K562 (cell line): Measurements from ENCODE around the gene CLCNKA. TPM values are rescaled to one million over a fixed set of nuclear protein-coding genes. Genes with fewer than 3 reads are reported as not detected.

Source experiments
- BRD9 ChIP-seq: fragments of 450-650 bp; IDR thresholded peaks from 2 replicates; pipeline ENCODE4 v1.6.1; 2018; ENCODE audit warnings: low read depth; ENCODE audit not compliant: partially characterized antibody
- CHD1 ChIP-seq: fragments of 200-600 bp; sonication (generic); IDR thresholded peaks from one replicate; pipeline ENCODE4 v1.6.1; 2012; ENCODE audit warnings: mild to moderate bottlenecking, moderate library complexity, low read length, inconsistent platforms
- COPS2 ChIP-seq: fragments of 450-650 bp; conservative IDR thresholded peaks from 2 replicates; pipeline ENCODE4 v1.6.1; 2016; ENCODE audit warnings: mild to moderate bottlenecking, moderate library complexity
- CREBBP ChIP-seq: IDR thresholded peaks from one replicate; pipeline ENCODE4 v1.6.1; 2012; ENCODE audit warnings: low read depth, mild to moderate bottlenecking, control low read depth, inconsistent platforms, low read length
- DIDO1 ChIP-seq: fragments of 450-650 bp; IDR thresholded peaks from 2 replicates; pipeline ENCODE4 v1.6.1; 2016; ENCODE audit warnings: low read depth, missing biosample characterization, missing genetic modification characterization
- IRF2 ChIP-seq: sonication (generic); formaldehyde crosslinking; IDR thresholded peaks from 2 replicates; pipeline ENCODE4 v1.8.1; 2022; ENCODE audit warnings: mild to moderate bottlenecking, missing genetic modification reagents
- KLF1 ChIP-seq: fragments of 450-650 bp; IDR thresholded peaks from 2 replicates; pipeline ENCODE4 v1.6.1; 2016; ENCODE audit warnings: missing genetic modification characterization, missing compliant biosample characterization
- NCOA6 ChIP-seq: fragments of 450-650 bp; IDR thresholded peaks from 2 replicates; pipeline ENCODE4 v1.6.1; 2017; ENCODE audit warnings: mild to moderate bottlenecking
- NR3C1 ChIP-seq: sonication (generic); formaldehyde crosslinking; IDR thresholded peaks from 2 replicates; pipeline ENCODE4 v1.8.1; 2022; ENCODE audit warnings: missing genetic modification reagents
- PHTF2 ChIP-seq: fragments of 250-450 bp; sonication (Bioruptor Pico); IDR thresholded peaks from 2 replicates; pipeline ENCODE4 v1.5.0; 2021; ENCODE audit warnings: mild to moderate bottlenecking
- RBM22 ChIP-seq: fragments of 200-400 bp; formaldehyde crosslinking; IDR thresholded peaks from 2 replicates; pipeline ENCODE4 v1.6.1; 2018; ENCODE audit warnings: low read length, low read depth; ENCODE audit not compliant: poor library complexity, severe bottlenecking
- SMARCB1 ChIP-seq: IDR thresholded peaks from 2 replicates; pipeline ENCODE4 v1.6.1; 2011; ENCODE audit warnings: improper control_type of control experiment, low read depth; ENCODE audit not compliant: insufficient read length
- ZFX ChIP-seq: sonication (generic); formaldehyde crosslinking; IDR thresholded peaks from 2 replicates; pipeline ENCODE4 v1.8.0; 2022; ENCODE audit warnings: mild to moderate bottlenecking, missing genetic modification reagents, moderate library complexity
- ZHX1 ChIP-seq: fragments of 150-350 bp; conservative IDR thresholded peaks from 2 replicates; pipeline ENCODE4 v1.6.1; 2014; ENCODE audit warnings: low read length
- ZNF449 ChIP-seq: fragments of 250-450 bp; sonication (Bioruptor Pico); IDR thresholded peaks from 2 replicates; pipeline ENCODE4 v1.8.0; 2022; ENCODE audit warnings: moderate library complexity, mild to moderate bottlenecking, inconsistent platforms
- ZNF57 ChIP-seq: fragments of 450-650 bp; formaldehyde crosslinking; IDR thresholded peaks from 2 replicates; pipeline ENCODE4 v1.4.0; 2020; ENCODE audit warnings: mild to moderate bottlenecking, moderate library complexity
- ZNF699 ChIP-seq: fragments of 250-450 bp; sonication (Bioruptor Pico); IDR thresholded peaks from 2 replicates; pipeline ENCODE4 v1.8.0; 2021; ENCODE audit warnings: mild to moderate bottlenecking, moderate library complexity; ENCODE audit not compliant: insufficient replicate concordance
- polyA plus RNA-seq, 8 experiments: library from polyadenylated mRNA; depleted of rRNA in 4 of 8; stranded (reverse) in 5 of 8; unstranded in 3 of 8; fragments of >200 nt; fragmentation: Nextera tagmentation in 2 of 8; fragmentation: Illumina TruSeq in 1 of 8; extraction: Ambion mirVana in 2 of 8; extraction: Trizol in 1 of 8; gene quantifications; 2 replicates each; pipeline versions ENCODE4 v1.2.1 to v1.2.3, GENCODE V29; 2011 to 2014; ENCODE audit warnings: inconsistent platforms in 1 of 8, missing spikeins in 1 of 8
- total RNA-seq, 7 experiments: library from RNA; depleted of rRNA in 6 of 7; stranded (reverse); fragments of >200 nt in 6 of 7; fragmentation: Illumina TruSeq in 2 of 7; extraction: Trizol in 2 of 7; gene quantifications; 2 replicates each; pipeline versions ENCODE4 v1.2.1 to v1.2.3, GENCODE V29; 2011 to 2021; ENCODE audit warnings: low replicate concordance in 1 of 7
- TF ChIP-seq, protein P1 (sequence below), 2 experiments: fragments of 450-650 bp in 1 of 2; sonication (generic) in 1 of 2; formaldehyde crosslinking; conservative IDR thresholded peaks; 2 replicates each; pipeline versions ENCODE4 v1.4.0 to v1.8.1; 2020 to 2022; ENCODE audit warnings: mild to moderate bottlenecking in 1 of 2, missing genetic modification reagents in 1 of 2
- TF ChIP-seq, protein P2 (sequence below): fragments of 450-650 bp; formaldehyde crosslinking; IDR thresholded peaks from 2 replicates; pipeline ENCODE4 v1.4.0; 2020; ENCODE audit warnings: mild to moderate bottlenecking, moderate library complexity
- TF ChIP-seq, protein P3 (sequence below): sonication (generic); formaldehyde crosslinking; IDR thresholded peaks from 2 replicates; pipeline ENCODE4 v1.8.1; 2023; ENCODE audit warnings: mild to moderate bottlenecking, missing genetic modification reagents

CLCNKA gene
- total and polyA plus RNA-seq, 9 of the 15 experiments (the other 6 are each of a cell fraction or from before 2014, with no cell fraction given), result 0.03 to 0.37 (median 0.10) TPM; not detected in 3

DNA sequence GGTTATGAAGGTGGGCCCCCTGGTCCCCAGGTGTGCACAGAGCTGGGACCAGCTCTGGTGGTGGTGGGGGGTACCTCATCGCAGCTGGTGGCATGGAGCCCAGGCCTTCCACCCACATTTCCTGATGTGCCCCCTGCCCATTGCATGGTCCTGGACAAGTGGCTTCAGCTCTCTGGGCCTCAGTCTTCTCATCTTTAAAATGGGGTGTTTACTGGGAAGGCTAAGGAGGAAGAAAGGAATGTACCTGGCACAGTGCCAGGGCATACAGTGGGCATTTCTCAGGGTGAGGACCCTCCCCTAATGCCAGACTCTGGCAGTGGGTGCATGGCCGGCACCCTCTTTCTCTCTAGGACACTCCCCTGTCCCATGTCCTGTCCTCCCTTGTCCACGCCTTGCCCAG, 29.2 kb downstream of the CLCNKA start (continued):
- TF ChIP-seq ZHX1, result no peak
- TF ChIP-seq, protein P1, sequence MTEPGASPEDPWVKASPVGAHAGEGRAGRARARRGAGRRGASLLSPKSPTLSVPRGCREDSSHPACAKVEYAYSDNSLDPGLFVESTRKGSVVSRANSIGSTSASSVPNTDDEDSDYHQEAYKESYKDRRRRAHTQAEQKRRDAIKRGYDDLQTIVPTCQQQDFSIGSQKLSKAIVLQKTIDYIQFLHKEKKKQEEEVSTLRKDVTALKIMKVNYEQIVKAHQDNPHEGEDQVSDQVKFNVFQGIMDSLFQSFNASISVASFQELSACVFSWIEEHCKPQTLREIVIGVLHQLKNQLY (CRISPR knock-in tag; conservative IDR thresholded peaks at IDR 0.05), result no peak
- no peak for TF ChIP-seq COPS2
- no peak for TF ChIP-seq PHTF2
- TF ChIP-seq ZNF699 (CRISPR knock-in tag), result no peak
- TF ChIP-seq CHD1, result no peak
- no peak for TF ChIP-seq ZFX
- TF ChIP-seq ZNF57 (CRISPR knock-in tag), result no peak
- no peak for TF ChIP-seq NCOA6
- no peak for TF ChIP-seq DIDO1 (tag)
- no peak for TF ChIP-seq ZNF449
- TF ChIP-seq, protein P2, sequence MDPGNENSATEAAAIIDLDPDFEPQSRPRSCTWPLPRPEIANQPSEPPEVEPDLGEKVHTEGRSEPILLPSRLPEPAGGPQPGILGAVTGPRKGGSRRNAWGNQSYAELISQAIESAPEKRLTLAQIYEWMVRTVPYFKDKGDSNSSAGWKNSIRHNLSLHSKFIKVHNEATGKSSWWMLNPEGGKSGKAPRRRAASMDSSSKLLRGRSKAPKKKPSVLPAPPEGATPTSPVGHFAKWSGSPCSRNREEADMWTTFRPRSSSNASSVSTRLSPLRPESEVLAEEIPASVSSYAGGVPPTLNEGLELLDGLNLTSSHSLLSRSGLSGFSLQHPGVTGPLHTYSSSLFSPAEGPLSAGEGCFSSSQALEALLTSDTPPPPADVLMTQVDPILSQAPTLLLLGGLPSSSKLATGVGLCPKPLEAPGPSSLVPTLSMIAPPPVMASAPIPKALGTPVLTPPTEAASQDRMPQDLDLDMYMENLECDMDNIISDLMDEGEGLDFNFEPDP (CRISPR knock-in tag), result no peak
- no peak for TF ChIP-seq SMARCB1
- no peak for TF ChIP-seq IRF2 (CRISPR knock-in tag)
- no peak for TF ChIP-seq CREBBP
- TF ChIP-seq RBM22, result no peak
- no peak for TF ChIP-seq BRD9
- TF ChIP-seq, protein P3, sequence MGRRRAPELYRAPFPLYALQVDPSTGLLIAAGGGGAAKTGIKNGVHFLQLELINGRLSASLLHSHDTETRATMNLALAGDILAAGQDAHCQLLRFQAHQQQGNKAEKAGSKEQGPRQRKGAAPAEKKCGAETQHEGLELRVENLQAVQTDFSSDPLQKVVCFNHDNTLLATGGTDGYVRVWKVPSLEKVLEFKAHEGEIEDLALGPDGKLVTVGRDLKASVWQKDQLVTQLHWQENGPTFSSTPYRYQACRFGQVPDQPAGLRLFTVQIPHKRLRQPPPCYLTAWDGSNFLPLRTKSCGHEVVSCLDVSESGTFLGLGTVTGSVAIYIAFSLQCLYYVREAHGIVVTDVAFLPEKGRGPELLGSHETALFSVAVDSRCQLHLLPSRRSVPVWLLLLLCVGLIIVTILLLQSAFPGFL, result no peak
- no peak for TF ChIP-seq KLF1
- no peak for TF ChIP-seq NR3C1 (CRISPR knock-in tag)
